GM18505 (cell line): ENCODE measurements around the gene EPS8L2.
A peak's percentile ranks its signal among the peaks of the same experiment; 100 is the strongest.

Experiments used
- ATAC-seq: cut with Tn5 transposase; IDR thresholded peaks from one replicate; pipeline ENCODE4 v1.9.1; 2021; ENCODE audit not compliant: unreplicated experiment
- POLR2A ChIP-seq: IDR thresholded peaks from 4 replicates; pipeline ENCODE4 v1.6.1; 2011; ENCODE audit warnings: borderline replicate concordance; ENCODE audit not compliant: insufficient read depth, insufficient read length; ENCODE audit errors: extremely low read depth

EPS8L2 gene

DNA sequence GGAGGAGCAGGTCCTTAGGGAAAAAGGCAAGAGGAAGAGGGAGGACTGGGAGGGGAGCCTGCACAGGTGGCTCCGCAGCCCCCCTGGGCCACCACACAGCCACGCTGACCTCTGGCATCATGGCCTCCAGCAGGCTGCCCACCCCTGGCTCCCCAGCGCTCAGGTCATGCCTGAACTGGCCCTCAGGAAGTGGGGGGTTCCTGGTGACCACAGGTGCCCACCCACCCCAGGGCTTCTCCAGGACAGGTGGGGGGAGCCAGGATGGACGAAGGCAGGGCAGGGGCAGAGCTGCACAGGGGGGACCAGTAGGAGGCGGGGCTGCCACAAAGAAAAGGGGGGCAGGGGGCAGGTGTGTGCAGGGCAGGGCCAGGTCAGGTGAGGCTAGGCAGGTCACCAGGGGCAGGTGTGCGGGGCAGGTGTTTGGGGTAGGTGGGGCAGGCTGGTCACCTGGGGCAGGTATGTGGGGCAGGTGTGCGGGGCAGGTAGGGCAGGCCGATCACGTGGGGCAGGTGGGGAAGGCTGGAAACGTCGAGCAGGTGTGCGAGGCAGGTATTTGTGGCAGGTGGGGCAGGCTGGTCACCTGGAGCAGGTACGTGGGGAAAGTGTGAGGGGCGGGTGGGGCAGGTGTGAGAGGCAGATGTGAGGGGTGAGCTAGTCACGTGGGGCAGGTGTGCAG is 12.0 kb upstream of the EPS8L2 start:
- ATAC-seq = no peak

GRCh38 chr11:694563-695287 is 11.3 kb upstream of the EPS8L2 start, which contains the start of gene DEAF1:
Gene DEAF1, minus strand, starts transcription at chr11:695222. Its CDS starts 175 bp downstream, at chr11:695047.
- peak; percentile 71 for ATAC-seq
- TF ChIP-seq POLR2A = peak; percentile 33

More for the DNA sequence above, 12.0 kb upstream of the EPS8L2 start:
- no peak for TF ChIP-seq POLR2A

DNA sequence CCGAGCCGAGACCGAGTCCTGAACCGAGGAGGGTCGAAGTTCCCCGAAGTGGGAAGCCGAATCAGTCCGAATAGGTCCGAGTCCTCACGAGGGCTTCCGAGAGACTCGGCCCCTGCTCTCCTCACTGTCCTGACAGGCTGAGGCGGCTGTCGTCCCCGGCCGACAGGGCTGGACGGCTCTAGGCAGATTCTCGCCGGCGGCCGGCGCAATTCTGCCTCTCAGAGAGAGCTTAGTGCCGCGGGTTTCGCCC is 10.8 kb upstream of the EPS8L2 start:
- ATAC-seq = no peak
- TF ChIP-seq POLR2A = no peak

GRCh38 chr11:695538-696248 is 10.3 kb upstream of the EPS8L2 start, which contains the start of gene TMEM80:
Gene TMEM80, plus strand, starts transcription at chr11:695816. Its CDS starts 12 bp downstream, at chr11:695828.
- ATAC-seq = peak; percentile 68
- peak; percentile 74 for TF ChIP-seq POLR2A

GRCh38 chr11:696955-697491 is 9.0 kb upstream of the EPS8L2 start:
- TF ChIP-seq POLR2A = no peak
- no peak for ATAC-seq

- no peak for TF ChIP-seq POLR2A
- ATAC-seq = no peak
Observed at GRCh38 chr11:697811-698311, 8.2 kb upstream of the EPS8L2 start.

DNA sequence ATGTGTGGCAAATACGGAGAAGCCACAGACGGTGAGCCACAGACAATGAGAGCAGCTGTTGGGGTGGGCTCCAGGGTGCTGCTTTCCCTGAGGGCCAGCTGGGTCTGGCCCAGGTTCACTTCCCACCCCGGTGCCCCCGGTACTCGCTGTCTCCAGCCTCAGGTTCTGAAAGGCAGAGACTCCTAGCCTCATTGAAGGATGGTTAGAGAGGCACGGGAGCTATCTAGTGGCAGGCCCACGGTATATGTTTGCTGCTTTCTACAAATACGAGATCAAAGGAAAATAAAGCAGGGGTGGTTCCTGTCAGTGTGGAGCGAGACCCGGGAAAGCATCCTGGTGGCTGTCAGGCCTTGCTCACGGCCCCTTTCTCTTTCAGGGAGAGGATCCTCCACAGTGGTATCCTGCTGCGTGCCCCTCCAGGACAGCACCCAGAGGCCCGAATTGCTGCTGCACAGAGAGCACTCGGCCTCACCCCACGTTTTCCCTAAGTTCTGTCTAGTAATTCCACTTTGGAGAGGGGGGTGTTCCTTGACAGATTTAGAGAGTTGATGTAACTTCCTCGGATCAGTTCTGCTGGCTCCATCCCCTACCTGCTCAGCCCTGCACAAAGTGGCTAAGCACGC is 7.4 kb upstream of the EPS8L2 start:
- TF ChIP-seq POLR2A = no peak
- no peak for ATAC-seq

GRCh38 chr11:699116-699508 is 6.9 kb upstream of the EPS8L2 start:
- ATAC-seq = no peak
- no peak for TF ChIP-seq POLR2A

- ATAC-seq = no peak
- no peak for TF ChIP-seq POLR2A
Observed at GRCh38 chr11:699753-700152, 6.3 kb upstream of the EPS8L2 start.

DNA sequence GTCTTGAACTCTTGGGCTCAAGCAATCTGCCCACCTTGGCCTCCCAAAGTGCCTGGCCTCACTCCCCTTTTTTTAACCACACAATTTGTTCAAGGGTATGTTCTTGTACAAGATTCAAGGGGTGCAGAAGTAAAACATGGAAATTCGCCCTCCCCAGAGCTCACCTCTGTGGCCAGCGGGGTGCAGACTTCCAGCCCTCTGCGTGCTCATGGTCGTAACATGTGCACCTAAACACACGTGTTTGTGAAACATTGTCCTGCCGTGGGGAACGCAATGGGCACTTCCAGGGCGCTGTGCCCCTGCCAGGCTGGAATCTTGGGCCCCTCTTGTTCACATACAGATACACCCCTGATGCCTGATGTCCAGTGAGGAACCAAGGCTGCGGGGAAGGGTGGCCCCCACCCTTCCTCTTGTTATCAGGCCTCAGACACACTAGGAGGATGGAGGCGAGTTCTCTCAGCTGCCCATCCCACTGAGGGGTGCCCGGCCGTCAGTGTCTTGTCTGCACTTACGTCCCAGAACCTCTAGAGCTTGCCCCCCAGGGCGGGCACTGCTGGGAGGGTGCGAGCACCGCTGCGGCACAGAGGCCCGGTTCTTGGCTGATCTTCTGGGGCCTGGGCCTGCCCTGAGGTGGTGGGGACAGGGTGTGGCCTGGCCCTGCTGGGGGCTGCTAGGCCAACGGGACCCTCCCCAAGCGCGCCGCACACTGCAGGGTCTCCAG is 4.1 kb upstream of the EPS8L2 start:
- no peak for TF ChIP-seq POLR2A
- no peak for ATAC-seq

DNA sequence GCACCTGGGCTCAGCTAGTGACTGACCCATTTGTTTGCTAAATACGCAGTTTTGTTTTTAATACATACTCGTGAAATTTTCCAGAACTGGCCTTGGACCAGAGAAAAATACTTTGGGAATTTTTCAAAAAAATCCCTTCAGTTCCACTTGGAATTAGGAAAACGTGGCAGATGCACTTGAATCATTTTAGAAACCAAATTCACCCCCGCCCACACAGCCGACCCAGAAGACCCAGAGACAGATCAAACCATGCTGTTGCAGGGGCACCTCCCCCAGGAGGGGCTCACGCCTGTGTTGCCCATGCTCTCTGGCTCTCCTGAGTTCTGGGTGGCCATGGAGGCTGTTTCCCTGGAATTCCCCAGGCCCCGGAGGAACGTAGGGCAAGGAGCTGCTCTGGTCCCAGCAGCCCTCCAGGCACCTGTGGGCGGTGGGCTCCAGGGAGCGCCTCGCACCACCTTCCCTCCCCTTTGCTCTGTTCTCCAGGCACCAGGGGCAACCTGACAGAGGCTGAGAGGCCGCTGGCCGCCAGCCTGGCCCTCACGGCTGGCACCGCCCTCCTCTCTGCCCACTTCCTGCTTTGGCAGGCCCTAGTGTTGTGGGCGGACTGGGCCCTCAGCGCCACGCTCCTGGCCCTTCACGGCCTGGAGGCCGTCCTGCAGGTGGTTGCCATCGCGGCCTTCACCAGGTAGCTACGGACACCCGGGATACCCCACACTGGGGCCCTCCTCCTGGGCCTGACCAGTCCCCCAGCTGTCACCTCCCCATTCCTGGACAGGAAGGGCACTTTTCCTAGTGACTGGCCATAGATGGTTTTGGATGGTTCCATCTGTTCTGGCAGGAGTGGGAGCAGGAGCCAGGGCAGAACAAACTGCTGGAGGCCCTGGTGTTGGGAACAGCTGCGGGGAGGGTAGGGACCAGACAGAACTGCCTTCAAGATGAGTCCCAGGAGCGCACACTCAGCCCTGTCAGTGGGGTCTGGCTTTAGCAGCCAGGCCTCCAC is 3.3 kb upstream of the EPS8L2 start:
- TF ChIP-seq POLR2A = no peak
- no peak for ATAC-seq
